HG03025 (cell line): ENCODE data around the gene CLCA4.
A peak's percentile ranks its signal among the peaks of the same experiment; 100 is the strongest.

ENCODE experiments used
- ATAC-seq: cut with Tn5 transposase; IDR thresholded peaks from one replicate; pipeline ENCODE4 v1.9.1; 2021; ENCODE audit warnings: mild to moderate bottlenecking, moderate library complexity; ENCODE audit not compliant: unreplicated experiment, low FRiP score

CLCA4 gene, protein sequence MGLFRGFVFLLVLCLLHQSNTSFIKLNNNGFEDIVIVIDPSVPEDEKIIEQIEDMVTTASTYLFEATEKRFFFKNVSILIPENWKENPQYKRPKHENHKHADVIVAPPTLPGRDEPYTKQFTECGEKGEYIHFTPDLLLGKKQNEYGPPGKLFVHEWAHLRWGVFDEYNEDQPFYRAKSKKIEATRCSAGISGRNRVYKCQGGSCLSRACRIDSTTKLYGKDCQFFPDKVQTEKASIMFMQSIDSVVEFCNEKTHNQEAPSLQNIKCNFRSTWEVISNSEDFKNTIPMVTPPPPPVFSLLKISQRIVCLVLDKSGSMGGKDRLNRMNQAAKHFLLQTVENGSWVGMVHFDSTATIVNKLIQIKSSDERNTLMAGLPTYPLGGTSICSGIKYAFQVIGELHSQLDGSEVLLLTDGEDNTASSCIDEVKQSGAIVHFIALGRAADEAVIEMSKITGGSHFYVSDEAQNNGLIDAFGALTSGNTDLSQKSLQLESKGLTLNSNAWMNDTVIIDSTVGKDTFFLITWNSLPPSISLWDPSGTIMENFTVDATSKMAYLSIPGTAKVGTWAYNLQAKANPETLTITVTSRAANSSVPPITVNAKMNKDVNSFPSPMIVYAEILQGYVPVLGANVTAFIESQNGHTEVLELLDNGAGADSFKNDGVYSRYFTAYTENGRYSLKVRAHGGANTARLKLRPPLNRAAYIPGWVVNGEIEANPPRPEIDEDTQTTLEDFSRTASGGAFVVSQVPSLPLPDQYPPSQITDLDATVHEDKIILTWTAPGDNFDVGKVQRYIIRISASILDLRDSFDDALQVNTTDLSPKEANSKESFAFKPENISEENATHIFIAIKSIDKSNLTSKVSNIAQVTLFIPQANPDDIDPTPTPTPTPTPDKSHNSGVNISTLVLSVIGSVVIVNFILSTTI

DNA sequence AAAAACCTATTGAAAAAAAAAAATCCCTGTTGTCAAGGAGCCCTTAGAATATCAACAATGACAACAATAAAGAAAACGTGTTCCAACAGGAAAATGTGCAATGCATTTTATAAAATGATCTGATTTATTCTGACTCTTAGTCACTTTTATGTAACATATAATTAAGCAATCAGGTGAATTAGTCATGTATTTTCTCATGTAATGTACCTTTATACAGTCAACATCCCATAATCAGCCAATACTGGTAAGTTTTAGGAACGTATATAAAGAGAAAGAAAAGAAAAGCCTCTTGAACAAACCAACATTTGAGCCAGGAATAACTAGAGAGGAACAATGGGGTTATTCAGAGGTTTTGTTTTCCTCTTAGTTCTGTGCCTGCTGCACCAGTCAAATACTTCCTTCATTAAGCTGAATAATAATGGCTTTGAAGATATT, at the start of gene CLCA4:
CLCA4 (plus strand) TSS at position 292 of the 435 bp plus-strand sequence; CDS start at position 334, 42 bp downstream.
- no peak for ATAC-seq

DNA sequence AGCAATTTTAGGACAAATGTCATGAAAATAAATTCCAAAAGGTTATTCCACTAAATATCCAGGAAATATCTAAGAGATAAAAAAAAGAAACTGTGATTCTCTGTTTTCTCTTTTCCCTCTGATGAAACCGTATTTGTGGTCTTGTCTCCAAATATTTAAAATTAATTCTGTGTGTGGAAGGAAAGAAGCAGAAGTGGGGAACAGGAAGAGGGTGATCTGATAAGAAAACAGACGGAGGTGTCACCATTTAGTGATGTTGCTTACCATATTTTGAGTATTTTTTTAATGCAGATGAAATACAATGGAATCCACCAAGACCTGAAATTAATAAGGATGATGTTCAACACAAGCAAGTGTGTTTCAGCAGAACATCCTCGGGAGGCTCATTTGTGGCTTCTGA, 48.6 kb upstream of the CLCA4 start:
- ATAC-seq: no peak

DNA sequence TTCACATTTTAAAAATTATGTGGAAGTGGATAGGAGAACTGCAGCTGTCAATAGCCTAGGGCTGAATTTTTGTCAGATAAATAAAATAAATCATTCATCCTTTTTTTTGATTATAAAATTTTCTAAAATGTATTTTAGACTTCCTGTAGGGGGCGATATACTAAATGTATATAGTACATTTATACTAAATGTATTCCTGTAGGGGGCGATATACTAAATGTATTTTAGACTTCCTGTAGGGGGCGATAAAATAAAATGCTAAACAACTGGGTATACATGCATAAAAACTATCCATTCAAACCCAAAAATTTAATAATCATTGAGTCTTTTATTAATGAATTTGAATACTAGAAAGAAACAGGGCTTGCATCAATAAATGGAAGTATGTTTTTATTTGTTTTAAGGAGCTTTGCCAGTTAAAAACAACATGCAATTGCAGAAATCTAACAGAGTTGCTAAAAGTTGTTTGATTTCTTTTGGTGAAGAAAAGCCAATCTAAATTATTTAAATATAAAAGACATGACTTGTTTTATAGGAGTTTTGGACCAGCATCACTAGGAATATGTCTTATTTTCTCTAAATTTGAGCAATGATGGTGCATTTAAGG, 46.8 kb upstream of the CLCA4 start:
- no peak for ATAC-seq

DNA sequence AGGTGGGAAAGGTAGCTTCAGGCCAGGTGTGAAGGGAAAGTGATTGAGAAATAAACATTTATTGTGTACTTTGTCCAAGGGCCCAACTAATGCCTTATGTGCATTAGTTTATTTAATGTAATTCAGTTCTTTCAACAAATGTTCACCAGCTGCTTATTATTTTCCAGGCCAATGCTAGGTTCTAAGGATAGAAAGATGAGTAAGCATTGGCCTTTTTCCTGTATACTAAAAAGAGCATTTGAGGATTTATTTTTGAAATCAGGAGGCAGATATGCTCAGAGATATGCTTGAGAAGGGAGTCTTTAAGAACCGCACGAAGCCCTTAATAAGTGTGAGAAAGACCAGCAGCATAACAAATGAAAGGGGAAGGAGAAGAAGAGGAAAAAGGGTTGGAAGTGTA, 46.2 kb upstream of the CLCA4 start:
- no peak for ATAC-seq

DNA sequence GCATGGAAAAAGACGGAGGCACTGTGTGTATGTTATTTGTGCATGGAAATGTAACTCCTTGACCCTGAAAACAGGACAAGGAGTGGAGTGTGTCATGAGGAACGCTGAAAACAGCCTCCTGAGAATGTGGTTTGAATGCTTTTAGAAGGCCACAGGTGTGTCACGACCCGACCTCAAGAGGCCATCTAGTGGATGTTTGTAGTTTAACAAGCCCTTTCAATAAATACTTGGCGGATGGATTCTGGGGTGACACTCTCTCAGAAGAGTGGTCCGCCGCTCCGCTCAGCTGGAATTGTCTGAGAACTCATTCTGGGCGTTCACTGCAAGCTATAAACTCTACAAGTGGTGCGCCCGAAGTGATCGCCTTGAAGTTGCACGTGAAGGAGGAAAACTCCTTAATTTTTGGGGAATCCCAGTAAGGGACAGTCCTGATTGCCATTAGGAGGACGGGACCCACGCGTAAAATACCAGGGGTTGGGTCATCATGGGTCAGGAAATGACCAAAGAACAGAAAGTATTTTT, 44.7 kb upstream of the CLCA4 start:
- peak; percentile 59 for ATAC-seq

- ATAC-seq: peak; percentile 17
Measured at GRCh38 chr1:86502721-86503405, 44.0 kb upstream of the CLCA4 start.

DNA sequence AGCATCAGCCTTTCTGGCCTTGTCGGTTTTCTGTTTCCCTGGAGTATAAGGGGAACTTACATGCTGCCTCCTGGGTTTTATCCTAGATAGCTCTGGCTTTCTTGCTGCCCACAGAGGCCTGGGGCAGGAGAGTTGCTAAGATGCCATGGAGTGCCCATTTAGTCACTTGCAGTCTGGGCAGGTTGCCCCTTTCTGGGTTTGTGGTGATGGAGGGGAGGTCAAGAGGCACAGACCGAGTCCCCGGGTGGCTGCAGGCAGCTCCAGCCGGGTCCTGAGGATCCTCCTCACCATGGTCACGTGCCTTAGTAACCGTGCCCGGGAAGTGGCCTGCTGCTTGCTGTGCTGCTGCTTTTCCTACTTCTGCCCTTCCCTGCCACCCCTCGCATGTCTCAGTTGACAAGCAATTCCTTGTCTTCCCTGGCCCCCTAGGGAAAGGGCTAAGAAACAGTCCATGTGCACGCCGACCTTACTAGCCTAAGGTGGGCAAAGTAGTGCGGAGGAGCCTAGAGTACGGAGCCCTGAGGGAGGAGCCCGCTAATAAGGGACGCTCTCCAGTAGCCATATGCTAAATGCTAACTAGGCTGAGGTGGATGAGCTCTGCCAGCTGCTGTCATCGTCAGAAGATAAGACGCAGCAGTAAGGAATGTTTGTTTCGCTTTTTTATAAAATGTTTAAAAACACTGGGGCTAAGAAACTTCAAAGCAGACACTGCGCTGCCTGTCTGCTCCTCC, 43.3 kb upstream of the CLCA4 start:
- no peak for ATAC-seq

DNA sequence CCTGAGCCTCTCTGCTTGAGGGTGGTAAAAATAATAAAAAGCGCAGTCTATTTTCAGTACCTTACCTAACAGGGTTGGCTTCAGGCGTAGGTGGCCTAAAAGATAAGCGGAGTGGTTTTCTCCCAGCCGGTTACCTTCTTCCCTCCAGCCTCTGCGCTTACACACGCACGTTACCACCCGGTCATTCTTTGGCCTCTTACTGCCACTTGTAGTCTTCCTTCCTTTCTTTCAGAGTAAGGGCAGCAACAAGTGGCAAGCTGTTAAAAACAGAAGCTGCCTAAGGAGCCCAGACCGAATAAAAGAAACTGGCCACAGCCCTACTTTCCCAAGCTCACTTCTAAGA, 42.8 kb upstream of the CLCA4 start:
- ATAC-seq: no peak

DNA sequence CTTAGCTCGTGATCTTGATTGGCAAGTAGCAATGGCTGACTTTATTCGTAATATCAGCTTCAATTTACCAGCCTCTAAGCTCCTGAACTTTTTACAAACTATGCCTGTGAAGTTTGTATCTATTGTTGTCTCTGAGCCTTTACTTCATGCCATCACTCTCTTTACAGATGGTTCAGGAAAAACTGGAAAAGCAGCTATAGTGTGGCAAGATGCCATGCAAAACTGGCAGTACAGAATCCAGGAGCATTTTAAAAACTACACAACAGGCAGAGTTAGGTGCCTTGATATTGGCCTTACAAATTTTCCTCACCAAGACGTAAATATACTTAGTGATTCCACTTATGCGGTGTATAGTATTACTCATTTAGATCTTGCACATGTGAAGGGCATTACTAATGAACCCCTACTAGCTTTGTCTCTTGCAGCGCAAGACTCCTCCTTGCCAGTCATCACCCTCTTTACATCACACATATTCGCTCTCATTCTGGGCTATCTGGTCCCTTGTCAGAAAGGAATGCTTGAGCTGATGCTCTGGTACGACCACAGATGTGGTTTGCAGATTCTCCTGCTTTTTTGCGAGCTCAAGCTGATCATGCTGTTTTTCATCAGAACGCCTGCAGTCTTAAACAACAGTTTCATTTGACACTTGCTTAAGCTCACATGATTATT, 41.8 kb upstream of the CLCA4 start:
- no peak for ATAC-seq

GRCh38 chr1:86505564-86505902, 41.3 kb upstream of the CLCA4 start:
- ATAC-seq: no peak

DNA sequence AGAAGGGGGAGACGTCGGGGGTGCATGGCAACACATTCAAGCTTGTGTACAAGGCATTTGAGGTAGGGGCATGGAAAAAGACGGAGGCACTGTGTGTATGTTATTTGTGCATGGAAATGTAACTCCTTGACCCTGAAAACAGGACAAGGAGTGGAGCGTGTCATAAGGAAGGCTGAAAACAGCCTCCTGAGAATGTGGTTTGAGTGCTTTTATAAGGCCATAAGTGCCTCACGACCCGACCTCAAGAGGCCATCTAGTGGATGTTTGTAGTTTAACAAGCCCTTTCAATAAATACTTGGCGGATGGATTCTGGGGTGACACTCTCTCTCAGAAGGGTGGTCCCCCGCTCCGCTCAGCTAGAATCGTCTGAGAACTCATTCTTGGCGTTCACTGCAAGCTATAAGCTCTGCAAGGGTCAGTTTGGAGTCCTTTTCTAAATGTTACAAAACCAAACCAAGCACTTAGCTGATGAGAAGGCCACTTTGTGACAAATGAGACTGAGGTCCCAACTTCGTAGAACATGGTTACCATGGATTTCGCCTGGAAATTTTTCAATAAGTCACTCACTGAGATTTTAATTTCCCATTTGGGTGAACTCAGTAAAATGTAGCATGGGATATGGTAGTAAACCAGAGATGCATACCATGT, 38.8 kb upstream of the CLCA4 start:
- ATAC-seq: no peak

- no peak for ATAC-seq
Measured at GRCh38 chr1:86508583-86508969, 38.3 kb upstream of the CLCA4 start.

- ATAC-seq: no peak
Measured at GRCh38 chr1:86515597-86515996, 31.3 kb upstream of the CLCA4 start.

GRCh38 chr1:86516335-86516734, 30.5 kb upstream of the CLCA4 start:
- no peak for ATAC-seq

- ATAC-seq: no peak
Measured at GRCh38 chr1:86517336-86517735, 29.5 kb upstream of the CLCA4 start.

DNA sequence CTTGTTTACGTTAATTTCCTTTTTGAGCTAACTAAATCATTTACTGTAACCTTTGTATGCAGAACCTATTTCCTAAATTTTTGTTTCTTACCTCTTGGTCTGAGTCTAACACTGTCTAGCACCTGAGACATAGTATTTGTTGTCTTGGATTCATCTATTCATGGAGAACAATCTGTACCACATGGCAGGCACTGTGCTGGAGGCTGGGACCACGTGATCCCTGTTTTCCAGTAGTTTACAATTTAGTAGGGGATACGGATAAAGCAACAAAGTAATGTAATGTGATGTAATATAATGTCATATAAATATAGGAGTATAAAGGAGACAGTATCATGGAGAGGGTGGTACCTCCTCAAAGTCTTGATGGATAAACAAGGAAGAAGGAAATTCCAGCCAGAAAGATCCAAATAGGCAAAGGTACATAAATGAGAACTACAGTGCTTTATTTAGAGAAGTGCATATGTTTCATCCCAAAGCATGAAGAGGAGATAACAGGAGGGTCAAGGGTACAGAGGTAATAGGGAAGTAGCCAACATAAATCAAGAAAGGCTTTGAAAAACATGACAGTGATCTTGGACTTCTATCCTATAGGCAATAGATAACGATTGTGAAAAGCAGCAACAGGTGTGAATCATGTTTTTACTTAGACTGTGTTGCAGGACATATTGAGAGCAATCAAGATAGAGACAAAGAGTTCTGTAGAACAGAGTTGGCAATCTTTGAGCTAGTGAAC, 25.9 kb upstream of the CLCA4 start:
- ATAC-seq: no peak

DNA sequence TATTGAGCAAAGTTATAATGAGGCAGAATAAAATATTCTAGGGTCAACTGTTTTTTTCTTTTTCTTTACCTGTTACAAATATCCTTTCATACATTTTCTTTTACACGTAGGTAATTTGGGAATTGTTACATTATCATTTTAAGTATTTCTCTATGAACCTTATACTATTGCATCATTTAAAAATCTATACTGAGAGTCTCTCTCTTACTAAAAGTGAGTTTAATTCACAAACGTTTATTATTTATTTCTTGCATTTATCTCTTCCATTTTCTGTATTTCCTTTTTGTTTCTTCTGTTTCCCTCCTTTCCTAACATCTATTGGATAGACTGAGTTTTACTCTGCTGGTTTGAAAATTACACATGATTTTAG, 25.4 kb upstream of the CLCA4 start:
- ATAC-seq: no peak

DNA sequence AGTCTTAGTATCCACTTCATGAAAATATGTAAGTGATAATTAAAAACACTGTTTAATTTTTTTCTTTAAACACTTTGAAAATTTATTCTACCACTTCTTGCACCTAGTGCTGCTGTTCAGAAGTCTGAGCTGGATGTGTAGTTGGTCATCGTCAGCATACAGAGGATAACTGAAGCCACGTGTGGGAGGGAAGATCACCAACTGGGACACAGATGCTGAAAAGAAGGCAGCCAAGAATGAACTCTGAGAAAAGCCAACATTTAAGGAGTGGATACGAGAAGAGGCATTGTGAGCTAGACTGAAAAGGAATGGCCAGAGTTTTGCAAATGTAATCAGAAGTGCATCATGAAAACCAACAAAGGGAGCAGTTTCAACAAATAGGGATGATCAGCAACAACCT, 24.6 kb upstream of the CLCA4 start:
- ATAC-seq: no peak
